K562 treated with DMSO at 1 percent for 48 hours (cell line): Measurements from ENCODE around the gene NME4. TPM values are rescaled to one million over a fixed set of nuclear protein-coding genes. Genes with fewer than 3 reads are reported as not detected.

Experiments used
- total RNA-seq: library from RNA; unstranded; fragments of 300-600 nt; gene quantifications from 2 replicates; pipeline ENCODE4 v1.2.3, GENCODE V29; 2022; ENCODE audit warnings: low replicate concordance; ENCODE audit errors: extremely low read depth

The NME4 gene
- total RNA-seq: not detected in 2 replicates

GRCh38 chr16:397135-397661 is at the start of gene NME4:
NME4 (plus strand) TSS chr16:397199; CDS start chr16:397223, 24 bp downstream.

DNA sequence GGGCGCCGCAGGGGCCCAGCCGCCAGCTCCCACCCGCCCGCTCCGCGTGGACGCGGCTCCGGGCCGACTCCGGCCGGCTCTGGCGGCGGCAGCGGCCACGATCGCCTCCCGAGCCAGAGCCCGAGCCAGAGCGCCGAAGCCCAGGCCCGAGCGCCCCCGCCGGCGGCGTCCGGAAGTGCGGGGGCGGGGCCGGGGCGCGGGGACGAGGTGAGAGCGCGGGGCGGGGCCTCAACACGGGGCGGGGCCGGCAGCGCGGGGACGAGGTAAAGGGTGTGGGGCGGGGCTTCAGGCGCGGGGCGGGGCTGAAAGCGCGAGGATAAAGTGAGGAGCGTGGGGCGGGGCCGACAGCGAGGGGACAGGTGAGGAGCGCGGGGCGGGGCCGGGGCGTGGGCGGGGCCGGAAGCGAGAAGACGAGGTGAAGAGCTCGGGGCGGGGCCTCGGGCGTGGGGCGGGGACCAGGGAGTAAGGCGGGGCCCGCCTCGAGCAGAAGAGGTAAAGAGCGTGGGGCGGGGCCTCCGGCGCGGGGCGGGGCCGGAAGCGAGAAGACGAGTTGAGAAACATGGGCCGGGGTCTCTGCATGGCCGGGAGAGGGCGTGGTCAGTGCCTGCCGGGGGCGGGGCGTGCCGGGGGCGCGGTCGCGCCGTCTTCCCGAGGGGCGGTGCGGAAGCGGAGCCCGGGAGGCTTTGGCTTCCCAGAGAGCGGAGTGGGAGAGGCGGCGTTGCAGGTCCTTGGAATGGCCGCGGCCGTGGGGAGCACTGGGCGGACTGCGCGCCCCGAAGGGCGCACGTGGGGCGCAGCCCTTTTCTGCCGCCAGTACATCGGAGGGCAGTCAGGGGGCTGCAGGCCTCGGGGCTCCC is 44.2 kb upstream of the NME4 start, which contains the start of gene AXIN1:
AXIN1 (minus strand) TSS at position 177 of the 857 bp plus-strand sequence. CDS start 5,698 bp downstream, outside the sequence.

GRCh38 chr16:370443-370842 is 26.6 kb upstream of the NME4 start, which contains the start of gene MRPL28:
MRPL28 (minus strand) TSS chr16:370538; CDS start chr16:370218, 320 bp downstream.

GRCh38 chr16:381789-382717 is 14.9 kb upstream of the NME4 start, which contains the start of gene PGAP6:
PGAP6 (minus strand) TSS chr16:381978; CDS start chr16:381821, 157 bp downstream.

GRCh38 chr16:401468-402348 is 4.7 kb downstream of the NME4 start, which contains the start of gene DECR2:
DECR2 (plus strand) TSS chr16:401885; CDS start chr16:401964, 79 bp downstream.

DNA sequence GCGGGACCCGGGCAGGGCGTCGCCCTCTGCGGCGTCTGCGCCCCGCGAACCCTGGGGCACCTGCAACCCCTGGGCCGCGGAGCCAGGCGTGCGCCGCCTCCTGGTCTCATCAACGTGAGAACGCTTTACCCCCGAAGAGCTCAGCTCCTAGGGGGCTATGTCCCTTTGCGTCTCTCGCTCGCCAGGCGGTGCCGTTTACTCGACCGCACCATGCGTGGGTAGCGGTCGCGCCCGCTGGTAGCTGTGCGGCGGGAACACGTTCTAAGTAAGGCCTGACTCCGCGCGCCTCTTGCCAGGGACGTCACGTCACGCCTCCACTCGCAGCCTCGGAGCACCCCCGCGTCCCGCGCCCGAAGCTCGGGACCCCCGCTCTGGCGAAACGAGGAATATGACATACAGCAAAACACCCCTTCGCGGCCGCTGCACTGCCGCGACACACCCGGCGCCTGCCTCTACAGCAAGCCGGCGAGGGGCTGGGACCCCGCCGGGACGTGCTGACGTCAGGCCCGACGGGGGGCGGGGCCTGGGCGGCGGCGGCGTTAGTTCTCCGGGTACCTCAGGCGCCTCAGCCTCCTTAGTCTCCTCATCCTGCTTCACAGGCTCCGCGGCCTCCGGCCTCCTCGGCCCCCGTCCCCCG is 28.2 kb downstream of the NME4 start, which contains the start of gene RAB11FIP3:
RAB11FIP3 (plus strand) TSS at position 568 of the 637 bp plus-strand sequence. CDS start 358 bp downstream, outside the sequence.

Other genes starting within 250 kb of the NME4 start
- not detected in 2 replicates for gene HBZ, start 244.6 kb upstream of the NME4 start, total RNA-seq
- not detected in 2 replicates for gene HBM, start 231.2 kb upstream of the NME4 start, total RNA-seq
- not detected in 2 replicates for gene HBA2, start 224.3 kb upstream of the NME4 start, total RNA-seq
- not detected in 2 replicates for gene HBA1, start 220.5 kb upstream of the NME4 start, total RNA-seq
- not detected in 2 replicates for gene HBQ1, start 216.7 kb upstream of the NME4 start, total RNA-seq
- gene LUC7L, start 167.8 kb upstream of the NME4 start, total RNA-seq: not detected in 2 replicates
- gene FAM234A, start 162.4 kb upstream of the NME4 start, total RNA-seq: not detected in 2 replicates
- gene RGS11, start 121.3 kb upstream of the NME4 start, total RNA-seq: not detected in 2 replicates
- not detected in 2 replicates for gene ARHGDIG, start 116.6 kb upstream of the NME4 start, total RNA-seq
- gene PDIA2, start 114.0 kb upstream of the NME4 start, total RNA-seq: not detected in 2 replicates
- not detected in 2 replicates for gene AXIN1, start 44.5 kb upstream of the NME4 start, total RNA-seq
- gene MRPL28, start 26.7 kb upstream of the NME4 start, total RNA-seq: not detected in 2 replicates
- not detected in 2 replicates for gene PGAP6, start 15.2 kb upstream of the NME4 start, total RNA-seq
- gene DECR2, start 4.7 kb downstream of the NME4 start, total RNA-seq: not detected in 2 replicates
- not detected in 2 replicates for gene RAB11FIP3, start 28.4 kb downstream of the NME4 start, total RNA-seq
- gene CAPN15, start 130.5 kb downstream of the NME4 start, total RNA-seq: not detected in 2 replicates
- not detected in 2 replicates for gene PRR35, start 163.2 kb downstream of the NME4 start, total RNA-seq
- not detected in 2 replicates for gene NHLRC4, start 169.8 kb downstream of the NME4 start, total RNA-seq
- 359 TPM in 1 of 2 replicates, not detected in the other for gene PIGQ, start 172.8 kb downstream of the NME4 start, total RNA-seq
- not detected in 2 replicates for gene RAB40C, start 192.9 kb downstream of the NME4 start, total RNA-seq
- not detected in 2 replicates for gene WFIKKN1, start 233.8 kb downstream of the NME4 start, total RNA-seq
- gene METTL26, start 239.1 kb downstream of the NME4 start, total RNA-seq: not detected in 2 replicates
- gene MCRIP2, start 244.6 kb downstream of the NME4 start, total RNA-seq: not detected in 2 replicates